ENCODE measurements around the gene KRCC1.

Gene KRCC1

GRCh38 chr2:88077080-88077479 is 21.5 kb upstream of the KRCC1 start:
- in situ Hi-C loops (cut with HindIII; ENCODE audit: low sequenced_read_pairs), result no loop called here

- in situ Hi-C loops (cut with HindIII; ENCODE audit: low sequenced_read_pairs), result no loop called here
Observed at GRCh38 chr2:88074854-88075292, 19.3 kb upstream of the KRCC1 start.

- in situ Hi-C loops (cut with HindIII; ENCODE audit: low sequenced_read_pairs), result no loop called here
Observed at GRCh38 chr2:88074150-88074549, 18.6 kb upstream of the KRCC1 start.

GRCh38 chr2:88071365-88071764 is 15.8 kb upstream of the KRCC1 start:
- in situ Hi-C loops (cut with HindIII; ENCODE audit: low sequenced_read_pairs), result no loop called here

GRCh38 chr2:88070055-88070454 is 14.5 kb upstream of the KRCC1 start:
- in situ Hi-C loops (cut with HindIII; ENCODE audit: low sequenced_read_pairs), result no loop called here

GRCh38 chr2:88069117-88069516 is 13.5 kb upstream of the KRCC1 start:
- in situ Hi-C loops (cut with HindIII; ENCODE audit: low sequenced_read_pairs), result no loop called here

- in situ Hi-C loops (cut with HindIII; ENCODE audit: low sequenced_read_pairs), result no loop called here
Observed at GRCh38 chr2:88068044-88068443, 12.5 kb upstream of the KRCC1 start.

DNA sequence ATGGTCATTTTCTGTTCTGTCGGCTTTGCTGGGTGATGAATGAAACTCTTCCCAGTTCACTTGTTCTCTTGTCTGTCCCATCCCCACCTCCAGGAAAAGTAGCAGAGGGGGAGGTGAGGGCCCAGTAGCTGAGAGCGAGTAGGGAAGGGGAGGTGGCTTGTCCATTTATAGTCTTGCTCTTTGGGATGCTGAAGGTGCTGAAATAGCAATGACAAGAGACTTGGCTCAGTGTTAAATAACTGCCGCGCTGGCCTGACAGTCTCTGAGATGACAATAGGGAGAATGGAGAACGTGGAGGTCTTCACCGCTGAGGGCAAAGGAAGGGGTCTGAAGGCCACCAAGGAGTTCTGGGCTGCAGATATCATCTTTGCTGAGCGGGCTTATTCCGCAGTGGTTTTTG is 12.0 kb upstream of the KRCC1 start, which contains the start of gene SMYD1:
SMYD1 (plus strand) TSS at position 228 of the 400 bp plus-strand sequence; CDS start at position 268, 40 bp downstream.
- in situ Hi-C loops (cut with HindIII; ENCODE audit: low sequenced_read_pairs), result no loop called here

GRCh38 chr2:88067189-88067588 is 11.6 kb upstream of the KRCC1 start:
- in situ Hi-C loops (cut with HindIII; ENCODE audit: low sequenced_read_pairs), result no loop called here

GRCh38 chr2:88066543-88066942 is 11.0 kb upstream of the KRCC1 start:
- in situ Hi-C loops (cut with HindIII; ENCODE audit: low sequenced_read_pairs), result no loop called here

GRCh38 chr2:88061295-88061694 is 5.7 kb upstream of the KRCC1 start:
- in situ Hi-C loops (cut with HindIII; ENCODE audit: low sequenced_read_pairs), result no loop called here

- in situ Hi-C loops (cut with HindIII; ENCODE audit: low sequenced_read_pairs), result no loop called here
Observed at GRCh38 chr2:88060907-88061275, 5.3 kb upstream of the KRCC1 start.

GRCh38 chr2:88059979-88060906 is 4.7 kb upstream of the KRCC1 start:
- in situ Hi-C loops (cut with HindIII; ENCODE audit: low sequenced_read_pairs), result loop anchor here (5.0 kb wide), 1 partner anchor 102 kb away; no protein-coding TSS in a partner anchor

GRCh38 chr2:88058191-88058590 is 2.6 kb upstream of the KRCC1 start:
- in situ Hi-C loops (cut with HindIII; ENCODE audit: low sequenced_read_pairs), result loop anchor here (5.0 kb wide), 1 partner anchor 104 kb away; no protein-coding TSS in a partner anchor

GRCh38 chr2:88057437-88057844 is 1.9 kb upstream of the KRCC1 start:
- in situ Hi-C loops (cut with HindIII; ENCODE audit: low sequenced_read_pairs), result loop anchor here (5.0 kb wide), 1 partner anchor 105 kb away; no protein-coding TSS in a partner anchor

DNA sequence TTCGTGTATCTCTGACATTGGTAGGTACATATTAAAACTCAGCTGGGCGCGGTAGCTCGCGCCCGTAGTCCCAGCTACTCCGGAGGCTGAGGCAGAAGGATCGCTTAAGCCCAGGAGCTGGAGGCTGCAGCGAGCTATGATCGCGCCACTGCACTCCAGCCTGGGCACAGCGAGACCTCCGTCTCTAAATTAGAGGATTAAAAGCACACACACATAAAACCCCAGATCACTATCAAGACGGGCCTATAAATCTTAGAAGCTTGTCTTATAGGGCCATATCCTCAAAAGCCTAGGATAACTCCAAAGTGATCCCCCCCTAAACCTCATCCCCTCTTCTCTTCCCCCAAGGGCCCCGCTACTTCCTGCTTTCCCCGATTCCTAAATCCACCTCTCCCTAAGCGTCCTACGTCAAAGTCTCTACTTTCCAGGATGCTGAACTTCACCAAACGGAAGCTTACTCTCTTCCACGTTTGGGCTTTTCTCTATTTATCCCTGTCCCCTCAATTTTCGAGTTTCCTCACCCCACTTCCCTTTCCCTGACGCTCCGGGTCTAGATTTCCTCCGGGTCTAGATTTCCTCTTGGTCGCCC is 707 bp downstream of the KRCC1 start:
- in situ Hi-C loops (cut with HindIII; ENCODE audit: low sequenced_read_pairs), result loop anchor here (5.0 kb wide), 1 partner anchor 107 kb away; no protein-coding TSS in a partner anchor

GRCh38 chr2:88053934-88054781 is 1.4 kb downstream of the KRCC1 start:
- in situ Hi-C loops (cut with HindIII; ENCODE audit: low sequenced_read_pairs), result no loop called here

DNA sequence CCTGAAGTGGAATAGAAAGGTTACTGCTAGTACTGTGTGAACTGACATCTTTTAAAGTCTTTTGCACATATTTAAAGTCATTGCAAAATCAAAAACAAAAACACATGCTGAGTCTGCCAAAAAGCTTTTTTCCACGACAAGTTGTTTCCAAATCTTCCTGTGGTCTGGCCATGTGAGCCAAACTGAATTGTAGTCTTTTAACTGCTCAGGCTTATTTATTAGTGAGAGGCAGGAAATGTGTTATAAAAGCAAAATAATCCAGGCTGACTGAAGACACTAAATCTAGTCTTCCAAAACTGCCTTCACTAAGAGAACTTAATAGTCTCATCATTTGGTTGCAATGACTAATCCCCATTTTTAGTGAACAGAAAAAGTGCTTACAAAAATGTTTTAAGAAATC is 2.3 kb downstream of the KRCC1 start:
- in situ Hi-C loops (cut with HindIII; ENCODE audit: low sequenced_read_pairs), result no loop called here

- in situ Hi-C loops (cut with HindIII; ENCODE audit: low sequenced_read_pairs), result no loop called here
Observed at GRCh38 chr2:88051792-88052191, 3.8 kb downstream of the KRCC1 start.

- in situ Hi-C loops (cut with HindIII; ENCODE audit: low sequenced_read_pairs), result no loop called here
Observed at GRCh38 chr2:88049622-88050021, 6.0 kb downstream of the KRCC1 start.

- in situ Hi-C loops (cut with HindIII; ENCODE audit: low sequenced_read_pairs), result no loop called here
Observed at GRCh38 chr2:88048541-88048940, 7.0 kb downstream of the KRCC1 start.

All from endothelial cell of hepatic sinusoid (primary cell).